Esophagus (tissue), 2 donors: ENCODE results near the gene STAG1. TPM values are rescaled to one million over a fixed set of nuclear protein-coding genes. Genes with fewer than 3 reads are reported as not detected.
"Not testable (repeated sequence)": the region's sequence is repeated elsewhere in the genome, so short reads cannot be mapped to it uniquely, and the experiment has no call there.

Source experiments
- H3K27ac ChIP-seq, 2 donors: one replicate each; pipeline ENCODE4 v1.5.1; 2013; ENCODE audit warnings: low read depth in 2 of 2, mild to moderate bottlenecking in 2 of 2, inconsistent platforms in 1 of 2, low read length in 1 of 2, moderate library complexity in 1 of 2
- H3K27me3 ChIP-seq, 2 donors: one replicate each; pipeline ENCODE4 v1.6.1; 2013; ENCODE audit warnings: low read length in 2 of 2, control low read depth in 1 of 2, mild to moderate bottlenecking in 1 of 2; ENCODE audit not compliant: insufficient read depth in 2 of 2, control insufficient read depth in 1 of 2
- H3K36me3 ChIP-seq, 2 donors: one replicate each; pipeline ENCODE4 v1.6.1; 2013; ENCODE audit warnings: low read length in 1 of 2; ENCODE audit not compliant: control insufficient read depth in 2 of 2, insufficient read depth in 2 of 2
- H3K4me1 ChIP-seq, 2 donors: one replicate each; pipeline ENCODE4 v1.6.1; 2013; ENCODE audit warnings: low read length in 1 of 2; ENCODE audit not compliant: control insufficient read depth in 2 of 2, insufficient read depth in 2 of 2
- H3K4me3 ChIP-seq, 2 donors: one replicate each; pipeline ENCODE4 v1.5.1; 2013; ENCODE audit warnings: low read length in 2 of 2, mild to moderate bottlenecking in 2 of 2, low read depth in 1 of 2, moderate library complexity in 1 of 2
- H3K9me3 ChIP-seq, 2 donors: one replicate each; pipeline ENCODE4 v1.6.1; 2013; ENCODE audit warnings: mild to moderate bottlenecking in 2 of 2, low read depth in 1 of 2, low read length in 1 of 2, moderate library complexity in 1 of 2; ENCODE audit not compliant: control insufficient read depth in 2 of 2, insufficient read depth in 1 of 2
- WGBS, 2 donors: extraction: QIAGEN DNeasy Blood & Tissue Kit; methylation state at CpG; one replicate each; pipeline ENCODE4 v1.1.7; 2013; 5-methylcytosine and 5-hydroxymethylcytosine counted together
- polyA plus RNA-seq, 2 donors: library from polyadenylated mRNA; stranded (reverse); fragments of 200-250 nt; gene quantifications; one replicate each; pipeline ENCODE4 v1.2.3, GENCODE V29; 2013
- donor health status: healthy with polysubstance abuse.
- donor health status: Bipolar disorder and iron deficiency.

STAG1 gene
- polyA plus RNA-seq, 2 donors, result 7.1 to 8.3 TPM

GRCh38 chr3:136516656-136517055, 235.5 kb downstream of the STAG1 start:
- 67 to 80% methylated on average over 3 of the region's 3 CpGs for WGBS, 2 donors
- Histone ChIP-seq H3K36me3 (no peaks in the 10 kb centered on the region), H3K4me1 (no peaks in the 10 kb centered on the region), H3K27me3 (no peaks in the 10 kb centered on the region), H3K4me3 (no peak overlapping the region), H3K9me3 (no peaks in the 10 kb centered on the region), H3K27ac (no peak overlapping the region)

- no peak overlapping the region for H3K27ac ChIP-seq
- H3K36me3 ChIP-seq, result no peaks in the 10 kb centered on the region
- 96% methylated on average over 5 of the region's 5 CpGs for WGBS, 2 donors
- no peak overlapping the region for H3K4me3 ChIP-seq
- no peaks in the 10 kb centered on the region for H3K27me3 ChIP-seq
- H3K9me3 ChIP-seq, result no peaks in the 10 kb centered on the region
- H3K4me1 ChIP-seq, result no peaks in the 10 kb centered on the region
Observed at GRCh38 chr3:136516095-136516494, 236.1 kb downstream of the STAG1 start.

- not testable (repeated sequence) for H3K27me3 ChIP-seq, H3K4me3 ChIP-seq, H3K36me3 ChIP-seq, H3K9me3 ChIP-seq, H3K27ac ChIP-seq, H3K4me1 ChIP-seq
- WGBS, 2 donors, result 97 to 98% methylated on average over 7 of the region's 7 CpGs
Observed at GRCh38 chr3:136514533-136514932, 237.6 kb downstream of the STAG1 start.

- Histone ChIP-seq H3K4me1 (no peaks in the 10 kb centered on the region), H3K4me3 (no peak overlapping the region), H3K9me3 (no peaks in the 10 kb centered on the region), H3K27me3 (no peaks in the 10 kb centered on the region), H3K36me3 (no peaks in the 10 kb centered on the region), H3K27ac (no peak overlapping the region)
- 71 to 79% methylated on average over 2 of the region's 2 CpGs for WGBS, 2 donors
Observed at GRCh38 chr3:136513367-136513766, 238.8 kb downstream of the STAG1 start.

- Histone ChIP-seq H3K4me3 (no peak overlapping the region), H3K4me1 (no peaks in the 10 kb centered on the region), H3K27me3 (no peaks in the 10 kb centered on the region), H3K27ac (no peak overlapping the region), H3K9me3 (no peaks in the 10 kb centered on the region), H3K36me3 (no peaks in the 10 kb centered on the region)
- WGBS, 2 donors, result 59 to 74% methylated on average over 1 of the region's 1 CpG
Observed at GRCh38 chr3:136512381-136512780, 239.8 kb downstream of the STAG1 start.

DNA sequence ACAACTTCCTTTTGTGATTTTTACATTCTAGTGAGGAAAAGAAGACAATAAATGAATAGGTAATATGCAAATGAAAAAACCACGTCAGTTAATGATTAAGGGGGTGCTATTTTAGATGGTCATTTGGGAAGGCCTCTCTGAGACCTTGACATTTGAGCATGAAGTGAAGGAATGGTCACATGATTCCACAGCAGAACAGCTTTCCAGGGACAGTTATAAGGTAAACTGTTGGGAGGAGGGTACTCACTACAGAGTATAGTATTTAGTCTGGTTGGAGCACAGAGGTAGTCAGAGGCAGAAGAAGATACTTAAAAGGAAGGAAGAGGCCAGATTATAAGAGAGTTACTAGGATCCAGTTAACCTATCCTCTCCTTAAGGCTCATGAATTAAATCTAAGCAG, 246.5 kb downstream of the STAG1 start:
- WGBS, 2 donors, result 87 to 89% methylated on average over 1 of the region's 1 CpG
- Histone ChIP-seq H3K4me3 (no peak overlapping the region), H3K27me3 (no peaks in the 10 kb centered on the region)

GRCh38 chr3:136503056-136503455, 249.1 kb downstream of the STAG1 start:
- H3K4me1 ChIP-seq, result no peaks in the 10 kb centered on the region
- 87 to 91% methylated on average over 2 of the region's 2 CpGs for WGBS, 2 donors
- no peaks in the 10 kb centered on the region for H3K9me3 ChIP-seq
- H3K27me3 ChIP-seq, result no peaks in the 10 kb centered on the region
- H3K36me3 ChIP-seq, result no peaks in the 10 kb centered on the region
- H3K4me3 ChIP-seq, result no peak overlapping the region
- no peak overlapping the region for H3K27ac ChIP-seq

More for the DNA sequence above, 246.5 kb downstream of the STAG1 start:
- H3K27ac ChIP-seq, result no peak overlapping the region
- no peaks in the 10 kb centered on the region for H3K9me3 ChIP-seq
- no peaks in the 10 kb centered on the region for H3K4me1 ChIP-seq
- no peaks in the 10 kb centered on the region for H3K36me3 ChIP-seq

DNA sequence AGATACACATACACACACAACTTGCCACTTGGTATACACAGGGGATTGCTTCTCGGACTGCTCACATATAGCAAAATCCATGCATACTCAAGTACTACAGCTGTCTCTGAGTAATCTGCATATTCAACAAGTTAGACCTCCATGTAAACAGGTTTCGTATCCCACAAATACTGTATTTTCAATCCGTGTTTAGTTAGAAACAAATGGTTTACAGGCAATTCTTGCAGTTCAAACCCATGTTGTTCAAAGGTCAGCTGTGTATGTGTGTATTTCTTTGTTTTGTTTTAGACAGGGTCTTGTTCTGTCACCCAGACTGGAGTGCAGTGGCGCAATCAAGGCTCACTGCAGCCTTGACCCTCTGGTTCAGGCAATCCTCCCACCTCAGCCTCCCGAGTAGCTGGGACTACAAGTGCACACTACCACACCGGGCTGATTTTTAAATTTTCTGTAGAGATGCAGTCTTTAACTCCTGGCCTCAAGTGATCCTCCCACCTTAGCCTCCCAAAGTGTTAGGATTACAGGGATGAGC, 253.2 kb downstream of the STAG1 start:
- no peaks in the 10 kb centered on the region for H3K27me3 ChIP-seq
- H3K27ac ChIP-seq, result no peak overlapping the region
- H3K4me3 ChIP-seq, result no peak overlapping the region
- H3K4me1 ChIP-seq, result no peaks in the 10 kb centered on the region
- no peaks in the 10 kb centered on the region for H3K36me3 ChIP-seq
- H3K9me3 ChIP-seq, result no peaks in the 10 kb centered on the region
- 94% methylated on average over 6 of the region's 6 CpGs for WGBS, 2 donors

GRCh38 chr3:136495213-136495612, 257.0 kb downstream of the STAG1 start:
- H3K27me3 ChIP-seq, result no peaks in the 10 kb centered on the region
- no peak overlapping the region for H3K4me3 ChIP-seq
- 96 to 98% methylated on average over 4 of the region's 4 CpGs for WGBS, 2 donors
- H3K4me1 ChIP-seq, result no peaks in the 10 kb centered on the region
- H3K27ac ChIP-seq, result no peak overlapping the region
- H3K9me3 ChIP-seq, result no peaks in the 10 kb centered on the region
- H3K36me3 ChIP-seq, result no peaks in the 10 kb centered on the region

DNA sequence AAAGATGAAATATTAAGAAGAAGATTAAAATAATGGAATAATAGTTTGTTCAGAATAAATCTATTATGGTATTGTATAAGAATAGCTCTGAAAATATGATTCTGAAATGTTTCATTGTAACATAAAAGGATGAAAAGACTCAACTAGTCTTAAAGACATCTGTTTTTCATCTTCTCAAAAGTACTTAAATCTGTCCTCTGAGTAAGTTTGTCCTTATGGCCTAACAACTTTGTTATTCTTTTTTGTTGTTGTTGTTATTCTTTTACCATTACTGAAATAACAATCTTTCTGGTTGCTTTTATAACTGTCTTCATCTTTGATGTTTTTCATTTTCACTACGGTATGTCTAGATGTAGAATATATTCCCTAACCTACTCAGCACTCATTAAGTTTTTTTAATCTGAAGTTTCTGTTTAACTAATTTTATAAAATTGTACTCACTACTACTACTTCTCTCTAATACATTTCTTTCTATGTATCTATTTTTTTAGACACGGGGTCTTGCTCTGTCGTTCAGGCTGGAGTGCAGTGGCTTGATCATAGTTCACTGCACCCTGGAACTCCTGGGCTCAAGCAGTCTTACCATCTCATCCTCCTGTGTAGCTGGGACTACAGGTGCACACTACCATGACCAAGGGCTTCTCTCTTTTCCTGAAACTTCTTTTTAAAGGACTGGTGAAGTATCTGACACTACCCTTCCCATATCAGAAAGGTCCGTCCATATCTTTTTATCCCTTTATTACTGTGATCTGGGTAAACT, 261.4 kb downstream of the STAG1 start:
- WGBS, 2 donors, result 97 to 98% methylated on average over 4 of the region's 4 CpGs
- no peaks in the 10 kb centered on the region for H3K36me3 ChIP-seq
- H3K27ac ChIP-seq, result no peak overlapping the region
- no peaks in the 10 kb centered on the region for H3K9me3 ChIP-seq
- H3K4me3 ChIP-seq, result no peak overlapping the region
- no peaks in the 10 kb centered on the region for H3K27me3 ChIP-seq
- H3K4me1 ChIP-seq, result no peaks in the 10 kb centered on the region
